GM12878 (cell line): ENCODE measurements around the gene NEU4. TPM values are rescaled to one million over a fixed set of nuclear protein-coding genes. Genes with fewer than 3 reads are reported as not detected.

Experiments used
- ATF2 ChIP-seq: IDR thresholded peaks from 2 replicates; pipeline ENCODE4 v1.6.1; 2012; ENCODE audit warnings: low read length, inconsistent platforms
- BCL11A ChIP-seq: IDR thresholded peaks from 2 replicates; pipeline ENCODE4 v1.6.1; 2011; ENCODE audit warnings: low read depth, low read length
- CEBPB ChIP-seq, 2 experiments: fragments of 150-350 bp in 1 of 2; IDR thresholded peaks; 2 replicates each; pipeline ENCODE4 v1.6.1; 2012 to 2014; ENCODE audit warnings: low read depth in 2 of 2, low read length in 2 of 2, borderline replicate concordance in 1 of 2, inconsistent platforms in 1 of 2
- CHD4 ChIP-seq: fragments of 200-600 bp; sonication (generic); IDR thresholded peaks from 2 replicates; pipeline ENCODE4 v1.6.1; 2016; ENCODE audit warnings: mild to moderate bottlenecking
- EZH2 ChIP-seq: IDR thresholded peaks from 2 replicates; pipeline ENCODE4 v1.6.1; 2012; ENCODE audit warnings: low read depth, mild to moderate bottlenecking, control low read depth, inconsistent platforms, low read length, borderline replicate concordance; ENCODE audit not compliant: control insufficient read depth
- KLF5 ChIP-seq: fragments of 450-650 bp; IDR thresholded peaks from 2 replicates; pipeline ENCODE4 v1.6.1; 2014; ENCODE audit warnings: mild to moderate bottlenecking; ENCODE audit not compliant: partially characterized antibody
- MTA2 ChIP-seq: fragments of 450-650 bp; IDR thresholded peaks from 2 replicates; pipeline ENCODE4 v1.6.1; 2016; ENCODE audit warnings: low read depth, mild to moderate bottlenecking, moderate library complexity
- PBX3 ChIP-seq: IDR thresholded peaks from 2 replicates; pipeline ENCODE4 v1.6.1; 2011; ENCODE audit warnings: mild to moderate bottlenecking, low read depth, low read length, moderate library complexity; ENCODE audit not compliant: insufficient replicate concordance
- polyA plus RNA-seq, 11 experiments: library from polyadenylated mRNA; depleted of rRNA in 4 of 11; unstranded in 6 of 11; stranded (reverse) in 5 of 11; fragments of >200 nt; fragmentation: Nextera tagmentation in 4 of 11; fragmentation: Illumina TruSeq in 1 of 11; extraction: Ambion mirVana in 4 of 11; extraction: Trizol in 1 of 11; gene quantifications; 1 replicate in 1 of 11; 2 replicates in 10 of 11; pipeline versions ENCODE4 v1.2.1 to v1.2.3, GENCODE V29; 2011 to 2016; ENCODE audit warnings: inconsistent platforms in 2 of 11, missing spikeins in 2 of 11, low read depth in 1 of 11
- total RNA-seq, 4 experiments: library from RNA; depleted of rRNA in 3 of 4; stranded (reverse); fragments of >200 nt in 3 of 4; fragmentation: Illumina TruSeq in 1 of 4; extraction: Trizol in 1 of 4; gene quantifications; 2 replicates each; pipeline versions ENCODE4 v1.2.1 to v1.2.3, GENCODE V29; 2013 to 2021

The NEU4 gene
- total and polyA plus RNA-seq, 10 of the 15 experiments (the other 5 are each of a cell fraction or from before 2014, with no cell fraction given): 0.01 to 0.28 (median 0.14) TPM; not detected in 5

GRCh38 chr2:241844066-241844728, 35.2 kb downstream of the NEU4 start (continued):
- TF ChIP-seq ATF2 (no peak), CEBPB (IDR thresholded peaks at IDR 0.05; ENCODE audit: borderline replicate concordance in 1 of 2, low read depth in 2 of 2, low read length in 2 of 2) (no peak), EZH2 (no peak), BCL11A (0 out of 2 replicates have a peak, but pooled peaks have one; percentile 19), MTA2 (0 out of 2 replicates have a peak, but pooled peaks have one; percentile 7), PBX3 (peak; percentile 70), KLF5 (no peak), CHD4 (no peak)
